Liver (tissue), 9 donors: ENCODE results near the gene CDX1. TPM values are rescaled to one million over a fixed set of nuclear protein-coding genes. Genes with fewer than 3 reads are reported as not detected.

Source experiments
- DNase-seq: peaks from one replicate; pipeline ENCODE4 v3.0.0-alpha.2; 2017; ENCODE audit warnings: low spot score
- H3K27ac ChIP-seq, 2 donors: one replicate each; pipeline ENCODE4 v1.7.0; 2013; ENCODE audit warnings: inconsistent platforms in 2 of 2, low read length in 2 of 2, control low read depth in 1 of 2, low read depth in 1 of 2, mild to moderate bottlenecking in 1 of 2
- H3K27me3 ChIP-seq, 4 donors: one replicate each; pipeline versions ENCODE4 v1.6.1 to v1.7.0; 2013; ENCODE audit warnings: low read length in 3 of 4, inconsistent platforms in 1 of 4, mild to moderate bottlenecking in 1 of 4, moderate library complexity in 1 of 4; ENCODE audit not compliant: control insufficient read depth in 4 of 4, insufficient read depth in 4 of 4
- H3K36me3 ChIP-seq, 4 donors: one replicate each; pipeline versions ENCODE4 v1.6.1 to v1.7.0; 2013; ENCODE audit warnings: low read length in 3 of 4, mild to moderate bottlenecking in 3 of 4, low read depth in 1 of 4, moderate library complexity in 1 of 4; ENCODE audit not compliant: control insufficient read depth in 4 of 4, insufficient read depth in 3 of 4
- H3K4me1 ChIP-seq, 4 donors: one replicate each; pipeline versions ENCODE4 v1.6.1 to v1.7.0; 2013; ENCODE audit warnings: low read length in 3 of 4, mild to moderate bottlenecking in 3 of 4, moderate library complexity in 1 of 4; ENCODE audit not compliant: control insufficient read depth in 4 of 4, insufficient read depth in 4 of 4
- H3K4me3 ChIP-seq, 3 donors: one replicate each; pipeline versions ENCODE4 v1.6.1 to v1.7.0; 2013; ENCODE audit warnings: low read length in 3 of 3, control low read depth in 1 of 3, low read depth in 1 of 3, mild to moderate bottlenecking in 1 of 3
- H3K9ac ChIP-seq, 2 donors: one replicate each; pipeline ENCODE4 v1.7.0; 2013; ENCODE audit warnings: low read length in 2 of 2, mild to moderate bottlenecking in 2 of 2, moderate library complexity in 2 of 2, control low read depth in 1 of 2, low read depth in 1 of 2
- H3K9me3 ChIP-seq, 4 donors: one replicate each; pipeline versions ENCODE4 v1.6.1 to v1.7.0; 2013; ENCODE audit warnings: low read length in 3 of 4; ENCODE audit not compliant: control insufficient read depth in 4 of 4
- ATF3 ChIP-seq: IDR thresholded peaks from 2 replicates; pipeline ENCODE4 v1.6.1; 2016; ENCODE audit warnings: antibody characterized with exemption
- CTCF ChIP-seq: fragments of 150-350 bp; IDR thresholded peaks from 2 replicates; pipeline ENCODE4 v1.5.1; 2017; ENCODE audit warnings: improper control_type of control experiment, low read depth, low read length; ENCODE audit not compliant: missing input control
- EGR1 ChIP-seq, 2 donors: IDR thresholded peaks; 2 replicates each; pipeline ENCODE4 v1.6.1; 2016 to 2018; ENCODE audit warnings: antibody characterized with exemption in 2 of 2, low read depth in 2 of 2
- FOXA1 ChIP-seq: IDR thresholded peaks from 2 replicates; pipeline ENCODE4 v1.6.1; 2016; ENCODE audit warnings: antibody characterized with exemption
- GABPA ChIP-seq, 2 donors: IDR thresholded peaks in 1 of 2; conservative IDR thresholded peaks in 1 of 2; 2 replicates each; pipeline ENCODE4 v1.6.1; 2016; ENCODE audit warnings: antibody characterized with exemption in 2 of 2, mild to moderate bottlenecking in 1 of 2, moderate library complexity in 1 of 2
- HNF4A ChIP-seq, 2 donors: conservative IDR thresholded peaks; 2 replicates each; pipeline ENCODE4 v1.6.1; 2016; ENCODE audit warnings: antibody characterized with exemption in 2 of 2, mild to moderate bottlenecking in 2 of 2
- HNF4G ChIP-seq: IDR thresholded peaks from 2 replicates; pipeline ENCODE4 v1.6.1; 2016; ENCODE audit warnings: antibody characterized with exemption
- JUND ChIP-seq, 2 donors: IDR thresholded peaks; 2 replicates each; pipeline ENCODE4 v1.6.1; 2016; ENCODE audit warnings: antibody characterized with exemption in 2 of 2
- MAX ChIP-seq: IDR thresholded peaks from 2 replicates; pipeline ENCODE4 v1.6.1; 2016; ENCODE audit warnings: antibody characterized with exemption
- NR2F2 ChIP-seq: IDR thresholded peaks from 2 replicates; pipeline ENCODE4 v1.6.1; 2016; ENCODE audit warnings: antibody characterized with exemption
- RAD21 ChIP-seq, 2 donors: IDR thresholded peaks; 2 replicates each; pipeline ENCODE4 v1.6.1; 2016; ENCODE audit warnings: antibody characterized with exemption in 2 of 2, mild to moderate bottlenecking in 2 of 2
- REST ChIP-seq: IDR thresholded peaks from 2 replicates; pipeline ENCODE4 v1.6.1; 2016; ENCODE audit warnings: antibody characterized with exemption, mild to moderate bottlenecking
- RXRA ChIP-seq, 2 donors: IDR thresholded peaks; 2 replicates each; pipeline ENCODE4 v1.6.1; 2017 to 2018; ENCODE audit warnings: antibody characterized with exemption in 2 of 2, mild to moderate bottlenecking in 1 of 2
- SP1 ChIP-seq: IDR thresholded peaks from 2 replicates; pipeline ENCODE4 v1.6.1; 2018; ENCODE audit warnings: antibody characterized with exemption, mild to moderate bottlenecking
- TAF1 ChIP-seq: conservative IDR thresholded peaks from 2 replicates; pipeline ENCODE4 v1.6.1; 2016; ENCODE audit warnings: antibody characterized with exemption, mild to moderate bottlenecking
- YY1 ChIP-seq: IDR thresholded peaks from 2 replicates; pipeline ENCODE4 v1.6.1; 2016; ENCODE audit warnings: antibody characterized with exemption, mild to moderate bottlenecking
- ZBTB33 ChIP-seq: IDR thresholded peaks from 2 replicates; pipeline ENCODE4 v1.6.1; 2016; ENCODE audit warnings: antibody characterized with exemption
- WGBS: extraction: QIAGEN DNeasy Blood & Tissue Kit; methylation state at CpG from one replicate; pipeline ENCODE4 v1.1.7; 2013; 5-methylcytosine and 5-hydroxymethylcytosine counted together
- polyA plus RNA-seq, 2 donors: library from polyadenylated mRNA; stranded (reverse) in 1 of 2; unstranded in 1 of 2; fragments of 200-250 nt in 1 of 2; fragments of >200 nt in 1 of 2; fragmentation: Nextera tagmentation in 1 of 2; extraction: Ambion mirVana in 1 of 2; gene quantifications; one replicate each; pipeline versions ENCODE4 v1.2.1 to v1.2.3, GENCODE V29; 2013 to 2015
- total RNA-seq, 2 donors: library from RNA; depleted of rRNA; stranded (reverse); fragments of >200 nt; gene quantifications; one replicate each; pipeline ENCODE4 v1.2.3, GENCODE V29; 2014
- donor health status: healthy.
- donor health status: healthy.
- donor health status: healthy.
- donor health status: healthy.
- donor health status: healthy.

Gene CDX1
- total RNA-seq (not detected), polyA plus RNA-seq (not detected)

GRCh38 chr5:150166650-150167511, at the start of gene CDX1:
TSS of gene CDX1 (plus strand) at chr5:150166778. CDS start at chr5:150166877, 99 bp downstream.
- Histone ChIP-seq H3K9ac (no peak within 1 kb of the TSS), H3K27ac (no peak within 1 kb of the TSS), H3K4me1 (no peaks in the 10 kb centered on the region), H3K9me3 (no peaks in the 10 kb centered on the region), H3K36me3 (no peaks in the 10 kb centered on the region), H3K4me3 (no peak within 1 kb of the TSS), H3K27me3 (peaks cover 0 to 4% (median 0%) of the 10 kb centered on the region in 4 donors)
- no peak for TF ChIP-seq RXRA (IDR thresholded peaks at IDR 0.05)
- TF ChIP-seq YY1 = no peak
- TF ChIP-seq JUND (IDR thresholded peaks at IDR 0.05) = no peak
- no peak for TF ChIP-seq FOXA1
- TF ChIP-seq CTCF = no peak
- TF ChIP-seq SP1 = no peak
- no peak for TF ChIP-seq EGR1 (IDR thresholded peaks at IDR 0.05; ENCODE audit: low read depth in 2 of 2)
- no peak for TF ChIP-seq TAF1
- TF ChIP-seq NR2F2 = no peak
- no peak for TF ChIP-seq HNF4A (conservative IDR thresholded peaks at IDR 0.05)
- no peak for TF ChIP-seq REST
- no peak for TF ChIP-seq ZBTB33
- TF ChIP-seq GABPA (IDR thresholded peaks at IDR 0.05 in 1 of 2, conservative IDR thresholded peaks at IDR 0.05 in 1 of 2) = no peak
- TF ChIP-seq HNF4G = no peak
- no peak for TF ChIP-seq MAX
- no peak for TF ChIP-seq ATF3
- TF ChIP-seq RAD21 (IDR thresholded peaks at IDR 0.05) = no peak
- WGBS = 30% methylated on average over 93 of the region's 93 CpGs
- no peak for DNase-seq
